Smooth muscle cell (in vitro differentiated cells): ENCODE results near the gene SIGLEC14. TPM values are rescaled to one million over a fixed set of nuclear protein-coding genes. Genes with fewer than 3 reads are reported as not detected.

Source experiments
- DNase-seq: peaks from one replicate; lab custom pipeline; 2025; ENCODE audit not compliant: unreplicated experiment; lab: John Stamatoyannopoulos, UW
- H2AFZ ChIP-seq: fragments of 200-600 bp; sonication (generic); 2 replicates; pipeline ENCODE4 v1.6.0; 2016; ENCODE audit warnings: antibody characterized with exemption, low read depth, mild to moderate bottlenecking
- H3F3A ChIP-seq: fragments of 200-600 bp; sonication (generic); 2 replicates; pipeline ENCODE4 v1.6.0; 2017; ENCODE audit warnings: antibody characterized with exemption, low read depth
- H3K27ac ChIP-seq: fragments of 200-600 bp; sonication (generic); 2 replicates; pipeline ENCODE4 v1.5.1; 2016; ENCODE audit warnings: low read depth, mild to moderate bottlenecking
- H3K27me3 ChIP-seq: fragments of 200-600 bp; sonication (generic); 2 replicates; pipeline ENCODE4 v1.6.1; 2016; ENCODE audit warnings: low read depth, mild to moderate bottlenecking
- H3K36me3 ChIP-seq: fragments of 200-600 bp; sonication (generic); 2 replicates; pipeline ENCODE4 v1.5.1; 2016; ENCODE audit warnings: low read depth
- H3K4me1 ChIP-seq: fragments of 200-600 bp; sonication (generic); 2 replicates; pipeline ENCODE4 v1.5.1; 2016; ENCODE audit warnings: low read depth
- H3K4me2 ChIP-seq: fragments of 200-600 bp; sonication (generic); 2 replicates; pipeline ENCODE4 v1.6.0; 2016; ENCODE audit warnings: mild to moderate bottlenecking
- H3K4me3 ChIP-seq: fragments of 200-600 bp; sonication (generic); 2 replicates; pipeline ENCODE4 v1.5.1; 2016; ENCODE audit warnings: mild to moderate bottlenecking
- H3K79me2 ChIP-seq: fragments of 200-600 bp; sonication (generic); 2 replicates; pipeline ENCODE4 v1.6.0; 2016; ENCODE audit warnings: low read depth, mild to moderate bottlenecking
- H3K9ac ChIP-seq: fragments of 200-600 bp; sonication (generic); 2 replicates; pipeline ENCODE4 v1.6.0; 2016; ENCODE audit warnings: low read depth
- H3K9me3 ChIP-seq: fragments of 200-600 bp; sonication (generic); replicated peaks from 2 replicates; pipeline ENCODE4 v1.5.1; 2016; ENCODE audit warnings: low read depth
- H4K20me1 ChIP-seq: fragments of 200-600 bp; sonication (generic); 2 replicates; pipeline ENCODE4 v1.6.0; 2016; ENCODE audit warnings: low read depth
- CTCF ChIP-seq: fragments of 200-600 bp; sonication (generic); IDR thresholded peaks from 2 replicates; pipeline ENCODE4 v1.5.1; 2017; ENCODE audit warnings: borderline replicate concordance, mild to moderate bottlenecking, antibody characterized with exemption; ENCODE audit not compliant: insufficient read depth, poor library complexity, severe bottlenecking
- WGBS: methylation state at CpG from one replicate; pipeline ENCODE4 v1.1.7; 2016; ENCODE audit warnings: low lambda C conversion rate; 5-methylcytosine and 5-hydroxymethylcytosine counted together
- polyA plus RNA-seq: library from polyadenylated mRNA; unstranded; fragments of >200 nt; fragmentation: Nextera tagmentation; extraction: Ambion mirVana; gene quantifications from 2 replicates; pipeline ENCODE4 v1.2.1, GENCODE V29; 2016
- total RNA-seq: library from RNA; depleted of rRNA; stranded (reverse); fragments of >200 nt; gene quantifications from 2 replicates; pipeline ENCODE4 v1.2.3, GENCODE V29; 2014

Gene SIGLEC14
- total and polyA plus RNA-seq, 2 experiments from 2014 or later, result not detected

- no peak overlapping the region for H3K9ac ChIP-seq
- H3K4me1 ChIP-seq, result no peaks in the 10 kb centered on the region
- no peak overlapping the region for H3K4me2 ChIP-seq
- no peaks in the 10 kb centered on the region for H4K20me1 ChIP-seq
- DNase-seq, result no peak
- no peak overlapping the region for H3K4me3 ChIP-seq
- TF ChIP-seq CTCF, result no peak
- no peaks in the 10 kb centered on the region for H3K9me3 ChIP-seq
- H3K79me2 ChIP-seq, result no peaks in the 10 kb centered on the region
- no peak overlapping the region for H3K27ac ChIP-seq
- no peaks in the 10 kb centered on the region for H3K27me3 ChIP-seq
- no peaks in the 10 kb centered on the region for H3K36me3 ChIP-seq
- H2AFZ ChIP-seq, result no peak overlapping the region
- WGBS, result 41% methylated on average over 2 of the region's 2 CpGs
- H3F3A ChIP-seq, result no peaks in the 10 kb centered on the region
Measured at GRCh38 chr19:51626675-51627074, 19.9 kb downstream of the SIGLEC14 start.

GRCh38 chr19:51621178-51621577 is 25.4 kb downstream of the SIGLEC14 start:
- Histone ChIP-seq H3K4me2 (no peak overlapping the region), H3K27me3 (no peaks in the 10 kb centered on the region), H2AFZ (no peak overlapping the region), H4K20me1 (no peaks in the 10 kb centered on the region), H3K9ac (no peak overlapping the region), H3K27ac (no peak overlapping the region), H3K36me3 (no peaks in the 10 kb centered on the region), H3F3A (no peaks in the 10 kb centered on the region), H3K4me1 (no peaks in the 10 kb centered on the region), H3K79me2 (no peaks in the 10 kb centered on the region), H3K4me3 (no peak overlapping the region), H3K9me3 (peaks cover 6% of the 10 kb centered on the region)
- no peak for TF ChIP-seq CTCF
- DNase-seq, result no peak
- 60% methylated on average over 2 of the region's 2 CpGs for WGBS

GRCh38 chr19:51615991-51616390 is 30.6 kb downstream of the SIGLEC14 start:
- H4K20me1 ChIP-seq, result no peaks in the 10 kb centered on the region
- WGBS, result 76% methylated on average over 7 of the region's 7 CpGs

More at GRCh38 chr19:51615991-51616390, 30.6 kb downstream of the SIGLEC14 start:
- Histone ChIP-seq H3K9ac (no peak overlapping the region), H3K27ac (no peak overlapping the region), H3K4me2 (no peak overlapping the region), H3K4me3 (no peak overlapping the region), H2AFZ (no peak overlapping the region), H3K9me3 (peaks cover 6% of the 10 kb centered on the region), H3F3A (no peaks in the 10 kb centered on the region), H3K36me3 (no peaks in the 10 kb centered on the region), H3K4me1 (no peaks in the 10 kb centered on the region), H3K27me3 (no peaks in the 10 kb centered on the region), H3K79me2 (no peaks in the 10 kb centered on the region)
- no peak for TF ChIP-seq CTCF
- no peak for DNase-seq
